ENCODE results near the gene NCEH1.

DNA sequence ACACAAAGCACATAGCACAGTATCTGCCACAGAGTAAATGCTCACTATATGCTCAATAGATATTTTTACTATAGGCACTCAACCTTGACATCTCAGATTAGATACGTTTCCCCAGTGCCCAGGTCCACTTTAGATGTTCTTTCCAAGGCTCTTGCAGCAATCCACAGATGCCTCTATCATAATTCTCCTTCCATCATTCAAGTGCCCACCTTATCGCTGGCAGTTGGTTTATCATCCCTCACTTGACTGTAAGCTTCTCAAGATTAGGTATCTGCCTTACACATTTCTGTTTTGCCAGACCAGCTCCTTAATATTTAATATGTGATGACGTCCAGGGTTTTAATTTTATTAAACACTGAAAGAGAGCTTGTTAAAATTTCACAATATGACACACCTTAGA is 8.6 kb downstream of the NCEH1 start:
- no peak for TF ChIP-seq RCOR1 (IDR thresholded peaks at IDR 0.05; ENCODE audit: insufficient replicate concordance, low read length)
- TF ChIP-seq, protein P1, sequence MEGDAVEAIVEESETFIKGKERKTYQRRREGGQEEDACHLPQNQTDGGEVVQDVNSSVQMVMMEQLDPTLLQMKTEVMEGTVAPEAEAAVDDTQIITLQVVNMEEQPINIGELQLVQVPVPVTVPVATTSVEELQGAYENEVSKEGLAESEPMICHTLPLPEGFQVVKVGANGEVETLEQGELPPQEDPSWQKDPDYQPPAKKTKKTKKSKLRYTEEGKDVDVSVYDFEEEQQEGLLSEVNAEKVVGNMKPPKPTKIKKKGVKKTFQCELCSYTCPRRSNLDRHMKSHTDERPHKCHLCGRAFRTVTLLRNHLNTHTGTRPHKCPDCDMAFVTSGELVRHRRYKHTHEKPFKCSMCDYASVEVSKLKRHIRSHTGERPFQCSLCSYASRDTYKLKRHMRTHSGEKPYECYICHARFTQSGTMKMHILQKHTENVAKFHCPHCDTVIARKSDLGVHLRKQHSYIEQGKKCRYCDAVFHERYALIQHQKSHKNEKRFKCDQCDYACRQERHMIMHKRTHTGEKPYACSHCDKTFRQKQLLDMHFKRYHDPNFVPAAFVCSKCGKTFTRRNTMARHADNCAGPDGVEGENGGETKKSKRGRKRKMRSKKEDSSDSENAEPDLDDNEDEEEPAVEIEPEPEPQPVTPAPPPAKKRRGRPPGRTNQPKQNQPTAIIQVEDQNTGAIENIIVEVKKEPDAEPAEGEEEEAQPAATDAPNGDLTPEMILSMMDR (conservative IDR thresholded peaks at IDR 0.05; ENCODE audit: low read depth, low read length): no peak
- TF ChIP-seq RFX5 (IDR thresholded peaks at IDR 0.05; ENCODE audit: low read depth, low read length): no peak
- TF ChIP-seq, protein P2, sequence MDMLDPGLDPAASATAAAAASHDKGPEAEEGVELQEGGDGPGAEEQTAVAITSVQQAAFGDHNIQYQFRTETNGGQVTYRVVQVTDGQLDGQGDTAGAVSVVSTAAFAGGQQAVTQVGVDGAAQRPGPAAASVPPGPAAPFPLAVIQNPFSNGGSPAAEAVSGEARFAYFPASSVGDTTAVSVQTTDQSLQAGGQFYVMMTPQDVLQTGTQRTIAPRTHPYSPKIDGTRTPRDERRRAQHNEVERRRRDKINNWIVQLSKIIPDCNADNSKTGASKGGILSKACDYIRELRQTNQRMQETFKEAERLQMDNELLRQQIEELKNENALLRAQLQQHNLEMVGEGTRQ (IDR thresholded peaks at IDR 0.05; ENCODE audit: low read depth, low read length): no peak
- TF ChIP-seq MXI1 (IDR thresholded peaks at IDR 0.05; ENCODE audit: borderline replicate concordance, low read depth, low read length): no peak
- no peak for TF ChIP-seq BHLHE40 (IDR thresholded peaks at IDR 0.05; ENCODE audit: low read depth, low read length)
- TF ChIP-seq POLR2A (IDR thresholded peaks at IDR 0.05; ENCODE audit: low read depth, low read length): no peak
- no peak for TF ChIP-seq CEBPB (IDR thresholded peaks at IDR 0.05; ENCODE audit: low read depth, low read length)
- TF ChIP-seq, protein P3, sequence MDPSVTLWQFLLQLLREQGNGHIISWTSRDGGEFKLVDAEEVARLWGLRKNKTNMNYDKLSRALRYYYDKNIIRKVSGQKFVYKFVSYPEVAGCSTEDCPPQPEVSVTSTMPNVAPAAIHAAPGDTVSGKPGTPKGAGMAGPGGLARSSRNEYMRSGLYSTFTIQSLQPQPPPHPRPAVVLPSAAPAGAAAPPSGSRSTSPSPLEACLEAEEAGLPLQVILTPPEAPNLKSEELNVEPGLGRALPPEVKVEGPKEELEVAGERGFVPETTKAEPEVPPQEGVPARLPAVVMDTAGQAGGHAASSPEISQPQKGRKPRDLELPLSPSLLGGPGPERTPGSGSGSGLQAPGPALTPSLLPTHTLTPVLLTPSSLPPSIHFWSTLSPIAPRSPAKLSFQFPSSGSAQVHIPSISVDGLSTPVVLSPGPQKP (IDR thresholded peaks at IDR 0.05; ENCODE audit: borderline replicate concordance, low read depth, low read length): no peak
- TF ChIP-seq CHD1 (IDR thresholded peaks at IDR 0.05; ENCODE audit: low read depth, low read length): no peak
- no peak for TF ChIP-seq SMC3 (IDR thresholded peaks at IDR 0.05; ENCODE audit: low read depth, low read length)
- no peak for TF ChIP-seq NFE2L2 (IDR thresholded peaks at IDR 0.05; ENCODE audit: low read depth, low read length)

All from IMR-90 (cell line).